HG02610 (cell line): Measurements from ENCODE around the gene DGAT2L6.
"Not testable (repeated sequence)": the region's sequence is repeated elsewhere in the genome, so short reads cannot be mapped to it uniquely, and the experiment has no call there.

Experiments
- ATAC-seq: cut with Tn5 transposase; IDR thresholded peaks from one replicate; pipeline ENCODE4 v1.9.1; 2021; ENCODE audit warnings: mild to moderate bottlenecking, moderate library complexity; ENCODE audit not compliant: unreplicated experiment

The DGAT2L6 gene

DNA sequence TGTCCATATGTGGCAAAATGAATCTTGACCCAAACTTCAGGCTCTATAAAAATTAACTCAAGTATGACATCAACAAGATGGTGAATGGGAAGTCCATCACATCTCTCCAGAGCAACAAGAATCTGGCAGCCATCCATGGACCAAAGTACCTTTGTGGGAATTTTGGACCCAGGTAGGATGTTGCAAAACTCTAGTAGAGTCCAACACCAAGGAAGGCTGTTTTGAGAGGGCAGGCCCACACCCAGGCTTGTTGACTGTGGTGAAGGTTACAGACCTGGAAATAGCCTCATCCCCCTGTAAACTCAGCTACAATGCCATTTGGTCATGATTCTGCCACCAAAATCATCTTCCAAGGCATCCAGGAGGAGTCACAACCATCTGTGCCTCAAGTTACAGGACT lies 12.9 kb downstream of the DGAT2L6 start:
- ATAC-seq: no peak

GRCh38 chrX:70196961-70197720 lies 19.9 kb downstream of the DGAT2L6 start:
- peak; percentile 87 for ATAC-seq

GRCh38 chrX:70201732-70202131 lies 24.4 kb downstream of the DGAT2L6 start:
- ATAC-seq: no peak

DNA sequence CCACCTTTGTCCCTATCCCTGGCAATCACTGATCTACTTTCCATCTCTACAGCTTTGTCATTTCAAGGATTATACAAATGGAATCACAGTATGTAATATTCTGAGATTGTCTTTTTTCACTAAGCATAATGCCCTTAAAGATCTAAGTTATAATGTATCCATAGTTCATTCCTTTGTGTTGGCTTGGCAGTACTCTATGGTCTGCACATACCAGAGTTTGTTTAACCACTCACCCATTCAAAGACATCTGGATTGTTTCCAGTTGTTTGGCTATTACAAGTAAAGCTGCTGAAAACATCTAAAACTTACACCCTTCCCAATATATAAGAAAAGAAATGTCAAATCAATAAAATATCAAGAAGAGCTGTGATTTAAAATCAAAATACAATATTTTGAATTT lies 31.2 kb downstream of the DGAT2L6 start:
- ATAC-seq: no peak

GRCh38 chrX:70209570-70209969 lies 32.3 kb downstream of the DGAT2L6 start:
- ATAC-seq: not testable (repeated sequence)

GRCh38 chrX:70219938-70220764 lies 42.9 kb downstream of the DGAT2L6 start:
- ATAC-seq: no peak

GRCh38 chrX:70226048-70226447 lies 48.8 kb downstream of the DGAT2L6 start:
- no peak for ATAC-seq

GRCh38 chrX:70226687-70227086 lies 49.4 kb downstream of the DGAT2L6 start:
- ATAC-seq: no peak

- no peak for ATAC-seq
These were observed 54.4 kb downstream of the DGAT2L6 start for GRCh38 chrX:70231666-70232065.

GRCh38 chrX:70234355-70234754 lies 57.1 kb downstream of the DGAT2L6 start, which contains the start of gene AWAT1:
Gene AWAT1, plus strand, starts transcription at chrX:70234655. Its CDS starts 41 bp downstream, at chrX:70234696.
- no peak for ATAC-seq

DNA sequence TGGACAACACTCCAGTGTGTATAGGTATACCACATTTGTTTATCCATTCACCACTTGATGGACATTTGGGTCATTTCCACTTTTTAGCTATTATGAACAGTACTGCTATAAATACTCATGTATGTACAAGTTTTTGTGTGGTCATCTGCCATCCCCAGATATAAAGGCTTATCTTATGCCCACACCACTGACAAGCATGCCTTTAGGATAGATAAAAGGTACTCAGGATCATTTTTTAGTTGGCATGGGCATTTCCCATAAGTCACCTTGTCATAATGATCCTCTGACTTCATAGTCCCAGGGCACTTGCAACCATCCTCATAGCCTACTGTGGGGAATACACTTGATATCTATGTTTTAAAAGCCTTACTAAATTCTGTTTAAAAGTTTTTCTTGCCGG lies 63.5 kb downstream of the DGAT2L6 start:
- ATAC-seq: no peak

DNA sequence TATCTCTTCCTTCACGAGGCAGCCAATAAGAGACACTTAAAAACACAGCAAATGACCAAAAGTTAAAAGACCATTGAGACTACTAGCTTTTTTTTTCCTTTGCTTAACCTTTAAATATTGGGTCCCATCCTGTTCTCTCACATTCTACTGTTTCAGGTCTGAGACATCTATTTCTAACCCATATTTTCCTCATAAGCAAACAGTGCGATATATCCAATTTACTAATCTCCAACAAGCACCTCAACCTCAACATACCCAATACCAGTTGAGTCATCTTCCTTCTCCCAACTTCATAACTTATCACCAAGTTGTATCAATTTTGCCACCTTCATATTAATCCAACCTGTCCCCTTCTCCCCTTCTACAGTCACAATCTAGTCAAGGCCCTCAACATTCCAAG lies 64.2 kb downstream of the DGAT2L6 start:
- ATAC-seq: no peak

DNA sequence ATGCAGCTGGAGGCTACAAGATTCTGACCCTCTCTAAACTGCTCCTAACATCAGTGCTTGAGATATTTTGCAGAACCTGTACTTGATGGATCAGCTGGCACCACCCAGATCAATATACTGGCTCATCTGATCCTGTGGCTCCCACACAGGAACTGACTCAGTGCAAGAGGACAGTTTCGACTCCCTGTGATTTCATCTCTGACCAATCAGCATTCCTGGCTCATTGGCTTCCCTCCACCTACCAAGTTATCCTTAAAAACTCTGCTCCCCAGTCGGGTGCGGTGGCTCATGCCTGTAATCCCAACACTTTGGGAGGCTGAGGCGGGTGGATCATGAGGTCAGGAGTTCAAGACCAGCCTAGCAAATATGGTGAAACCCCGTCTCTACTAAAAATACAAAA lies 66.3 kb downstream of the DGAT2L6 start:
- not testable (repeated sequence) for ATAC-seq

DNA sequence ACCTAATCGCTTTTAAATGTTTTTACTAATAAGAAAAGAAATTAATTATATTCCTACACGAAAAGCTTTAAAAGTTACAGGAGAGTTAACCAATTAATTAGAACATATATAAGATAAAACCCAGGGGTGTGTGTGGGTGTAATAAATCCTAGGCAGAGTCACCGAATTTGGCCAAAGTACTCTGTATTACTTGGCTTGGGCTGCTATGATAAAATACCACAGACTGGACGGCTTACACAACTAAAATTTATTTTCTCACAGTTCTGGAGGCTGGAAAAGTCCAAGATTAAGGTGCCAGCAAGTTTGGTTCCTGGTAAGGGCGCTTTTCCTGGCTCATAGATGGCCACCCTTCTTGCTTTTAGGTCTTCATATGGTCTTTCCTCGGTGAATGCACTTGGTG lies 67.6 kb downstream of the DGAT2L6 start:
- ATAC-seq: no peak

GRCh38 chrX:70247252-70247651 lies 70.0 kb downstream of the DGAT2L6 start:
- ATAC-seq: no peak

DNA sequence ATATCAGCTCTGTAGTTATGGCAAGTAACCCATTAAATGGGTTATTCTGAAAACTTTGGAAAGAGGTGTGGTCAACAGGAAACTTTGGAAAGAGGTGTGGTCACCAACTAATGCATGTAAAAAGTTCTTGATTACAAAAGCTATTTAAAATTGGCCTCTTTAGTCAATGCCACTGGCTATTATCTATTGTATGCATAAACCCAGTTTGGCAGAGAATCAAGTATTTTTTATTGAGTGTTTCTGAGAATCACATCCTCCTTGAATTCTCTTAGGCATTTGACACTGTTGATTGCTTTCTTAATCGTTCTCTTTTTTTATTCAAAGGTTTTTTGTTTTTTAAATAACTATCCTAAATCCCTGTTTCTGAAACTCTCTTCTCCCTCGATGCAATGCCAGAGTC lies 75.2 kb downstream of the DGAT2L6 start:
- no peak for ATAC-seq

- no peak for ATAC-seq
These were observed 76.2 kb downstream of the DGAT2L6 start for GRCh38 chrX:70253377-70254062.

DNA sequence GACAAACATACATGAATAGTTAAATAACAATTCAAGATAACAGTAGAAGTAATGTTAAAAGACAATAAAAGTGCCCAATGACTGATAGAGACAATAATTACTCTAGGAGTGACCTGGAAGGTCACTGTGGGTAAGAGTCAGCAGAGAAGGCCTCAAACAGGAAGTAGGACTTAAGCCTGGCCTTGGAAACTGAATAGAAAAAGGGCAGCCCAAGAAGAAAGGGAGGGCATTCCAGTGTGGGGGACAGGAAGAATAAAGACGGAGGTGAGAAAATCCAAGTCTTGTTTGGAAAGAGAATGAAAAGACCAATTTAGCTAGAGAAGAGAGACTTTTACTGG lies 76.7 kb downstream of the DGAT2L6 start:
- ATAC-seq: no peak

DNA sequence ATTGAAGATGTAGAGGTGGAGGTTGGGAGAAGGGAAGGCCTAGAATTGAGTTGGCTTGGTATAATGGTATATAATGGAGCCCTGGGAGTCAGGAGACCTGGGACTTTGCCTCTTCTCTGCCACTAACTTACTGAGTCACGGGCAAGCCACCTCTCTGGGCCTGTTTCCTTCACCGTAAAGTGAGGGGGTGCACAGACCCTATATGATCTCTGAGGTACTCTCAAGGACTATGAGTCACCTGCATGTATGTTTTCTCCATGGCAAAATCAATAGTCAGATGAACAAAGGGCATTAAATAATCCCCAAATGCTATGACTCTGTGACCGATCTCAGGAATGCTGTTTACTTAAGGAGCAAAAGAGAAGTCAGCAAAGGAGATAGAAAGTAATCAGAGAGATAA lies 77.6 kb downstream of the DGAT2L6 start:
- no peak for ATAC-seq
